ENCODE results near the gene COL4A2.
A peak's percentile ranks its signal among the peaks of the same experiment; 100 is the strongest.

The COL4A2 gene

DNA sequence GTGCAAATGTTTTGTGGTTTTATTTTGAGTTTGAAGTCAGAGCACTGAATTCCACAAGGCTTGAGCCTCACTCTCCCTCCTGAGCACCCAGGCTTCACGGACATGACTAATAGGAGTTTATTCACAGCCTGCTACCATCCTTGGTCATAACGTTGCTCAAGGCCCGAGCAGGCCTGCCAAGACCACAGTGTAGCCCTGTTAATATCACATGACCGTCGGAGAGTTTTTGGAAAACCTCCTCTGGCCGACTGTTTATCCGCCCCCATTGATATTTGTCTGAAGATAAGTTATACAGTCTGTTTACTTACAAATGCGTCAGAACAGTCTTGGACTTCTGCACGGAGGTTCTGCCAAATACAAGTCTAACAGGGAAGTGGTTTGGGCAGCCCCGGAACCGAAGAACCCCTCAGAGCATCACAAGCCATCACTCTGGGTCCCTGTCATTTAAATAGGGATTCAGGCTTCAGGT lies 89.9 kb downstream of the COL4A2 start:
- no peak for DNase-seq (ENCODE audit: extremely low read depth in 1 of 2, low read depth in 1 of 2)

DNA sequence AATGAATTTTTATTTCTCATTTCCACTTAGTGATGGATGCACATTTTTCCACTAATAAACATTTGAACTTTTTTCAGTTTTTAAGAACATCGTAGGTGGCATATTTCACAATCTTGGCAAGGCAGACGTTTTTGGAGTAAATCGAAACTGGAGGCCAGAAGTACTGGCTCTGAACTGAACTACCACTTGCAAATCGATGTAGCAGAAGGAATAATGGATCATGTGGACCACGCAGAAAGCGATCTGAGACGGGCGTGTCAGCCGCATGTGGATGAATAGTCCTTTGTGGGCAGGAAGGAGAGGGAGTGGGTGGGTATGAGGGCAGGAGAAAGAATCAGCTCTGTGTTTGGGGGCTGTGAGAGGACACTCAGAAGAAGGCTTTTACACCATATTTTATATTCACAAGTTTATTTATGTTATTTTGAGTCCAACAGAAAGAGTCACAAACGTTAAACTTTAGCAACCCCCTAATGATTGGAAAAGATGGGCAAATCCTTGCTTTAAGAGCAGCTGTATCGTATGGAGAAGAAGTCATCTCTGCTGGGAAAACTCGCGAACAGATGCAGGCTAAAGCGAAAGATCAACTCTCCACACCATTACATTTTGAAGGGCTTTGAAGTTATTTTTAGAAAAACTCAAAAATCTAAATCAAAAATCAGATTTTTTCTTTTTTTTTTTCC lies 90.5 kb downstream of the COL4A2 start:
- no peak for DNase-seq (ENCODE audit: extremely low read depth in 1 of 2, low read depth in 1 of 2)

DNA sequence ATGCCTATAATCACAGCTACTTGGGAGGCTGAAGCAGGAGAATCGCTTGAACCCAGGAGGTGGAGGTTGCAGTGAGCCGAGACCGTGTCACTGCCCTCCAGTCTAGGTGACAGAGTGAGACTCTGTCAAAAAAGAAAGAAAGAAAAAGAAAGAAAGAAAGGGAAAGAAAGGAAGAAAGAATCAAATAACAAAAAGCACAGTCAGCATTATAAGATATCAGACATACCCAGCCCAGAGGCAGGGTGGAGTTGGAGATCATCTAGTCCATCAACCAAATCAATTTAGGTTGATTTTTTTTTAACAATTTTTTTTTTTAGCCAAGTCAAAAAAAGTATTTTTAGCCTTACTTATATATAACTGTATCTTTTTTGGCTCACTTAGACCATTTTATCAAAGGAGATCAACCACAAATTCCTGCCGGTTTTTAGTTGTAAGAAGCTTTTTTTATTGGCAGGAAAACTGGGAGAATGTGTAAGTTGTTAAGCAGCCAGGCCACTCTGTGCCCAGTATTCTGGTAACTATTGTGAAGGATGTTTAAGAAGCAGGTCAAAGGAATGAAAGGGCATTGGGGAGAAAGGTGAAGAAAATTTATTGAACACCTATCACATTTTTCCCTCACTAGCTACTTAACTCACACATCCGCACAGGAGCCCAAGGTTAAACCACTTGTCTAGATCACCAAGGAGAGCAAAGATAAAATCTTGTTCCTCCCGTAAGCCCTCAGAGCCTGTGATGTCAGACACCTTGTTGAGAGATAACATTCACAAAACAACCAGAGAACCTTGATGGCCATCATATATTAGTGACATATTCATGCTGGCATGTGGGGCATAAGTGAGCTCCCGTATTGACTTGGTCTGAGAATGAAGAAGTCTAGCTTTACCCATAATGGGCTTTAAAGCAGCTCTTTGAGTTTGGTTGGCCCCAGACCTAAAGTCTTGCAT lies 91.8 kb downstream of the COL4A2 start:
- no peak for DNase-seq (ENCODE audit: extremely low read depth in 1 of 2, low read depth in 1 of 2)

DNA sequence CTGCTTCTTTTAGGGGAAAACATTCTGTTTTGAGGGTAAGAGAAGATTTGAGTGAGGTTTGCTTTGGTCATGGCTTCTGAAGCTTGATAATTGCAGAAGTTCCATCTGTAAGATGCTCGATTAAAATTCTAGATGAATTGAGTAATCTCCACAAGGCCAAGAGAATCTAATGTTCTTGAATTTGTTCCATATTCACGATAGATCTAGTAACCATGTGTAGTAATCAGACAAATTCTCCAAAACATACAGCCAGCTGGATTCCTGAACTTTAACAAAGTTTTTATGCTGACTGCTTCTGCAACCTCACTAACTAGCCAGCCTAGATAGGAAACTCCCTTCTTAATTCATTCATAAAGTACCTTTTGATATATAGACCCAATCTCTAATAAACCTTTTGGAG lies 92.7 kb downstream of the COL4A2 start:
- DNase-seq (ENCODE audit: extremely low read depth in 1 of 2, low read depth in 1 of 2): no peak

DNA sequence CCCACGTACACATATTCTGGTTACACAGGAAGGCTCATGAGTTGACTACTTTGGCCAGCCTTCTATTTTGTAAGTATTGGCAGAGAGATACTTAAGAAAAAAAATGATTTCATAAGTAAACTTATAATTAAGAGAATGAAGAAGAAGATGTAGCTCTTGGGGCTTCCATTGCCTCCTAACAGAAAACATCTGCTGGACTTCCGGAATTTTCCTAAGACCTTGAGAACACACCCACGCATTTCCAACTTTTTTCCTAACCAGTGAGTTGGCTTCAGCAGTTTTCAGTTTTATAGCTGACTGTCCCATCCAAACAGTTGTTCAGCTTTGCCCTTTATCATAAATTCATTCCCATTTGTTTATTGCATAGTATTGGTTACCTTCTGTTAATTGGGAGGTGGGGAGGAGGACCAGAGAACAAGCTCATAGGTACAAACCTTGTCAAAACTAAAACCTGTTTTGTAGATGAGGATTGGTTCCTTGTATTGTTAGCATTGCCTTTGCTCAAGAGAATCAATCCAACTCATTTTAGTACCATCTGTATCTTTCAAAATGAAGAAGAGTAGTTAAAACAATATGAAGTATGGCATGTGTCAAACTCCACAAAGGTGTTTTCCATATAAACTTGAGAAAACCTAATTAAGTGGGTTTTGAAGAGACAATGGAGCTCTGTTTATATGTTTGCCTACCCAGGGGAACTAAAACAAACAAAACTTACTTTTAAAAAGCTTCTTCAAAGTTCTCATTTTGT lies 93.9 kb downstream of the COL4A2 start:
- no peak for DNase-seq (ENCODE audit: extremely low read depth in 1 of 2, low read depth in 1 of 2)

DNA sequence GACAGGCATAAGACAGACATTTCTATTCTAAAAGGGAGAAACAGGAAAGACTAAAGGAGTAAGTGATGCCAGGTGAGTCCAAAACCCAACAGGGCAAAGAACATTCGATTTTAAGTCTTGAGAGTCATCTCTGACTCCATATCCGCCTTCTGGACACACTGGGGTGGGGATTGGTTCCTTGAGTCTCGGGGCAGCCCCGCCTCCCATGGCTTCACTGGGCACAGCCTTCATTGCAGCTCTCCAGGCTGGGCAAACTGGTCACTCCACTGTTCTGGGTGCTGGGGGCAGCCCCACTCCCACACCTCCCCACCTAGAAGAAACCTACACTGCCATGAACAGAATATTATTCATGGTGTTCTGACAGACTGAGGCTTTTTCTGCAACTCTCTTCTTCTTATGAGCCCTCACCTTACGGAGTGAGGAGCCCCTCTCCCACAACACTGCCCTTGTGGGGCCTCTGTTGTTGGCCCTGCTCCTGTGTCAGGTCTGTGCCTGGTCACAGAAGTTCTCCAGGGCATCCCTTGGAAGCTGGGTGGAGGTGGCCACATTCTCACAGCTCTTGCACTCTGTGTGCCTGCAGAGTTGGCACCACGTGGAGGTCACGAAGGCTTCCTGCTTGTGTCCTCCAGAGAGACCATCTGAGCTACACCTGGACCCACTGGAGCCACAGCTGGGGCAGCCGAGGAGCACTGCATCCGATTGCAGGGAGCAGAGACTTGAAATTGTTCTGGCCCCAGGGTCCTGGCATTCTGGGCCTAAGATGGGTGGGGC lies 95.4 kb downstream of the COL4A2 start:
- no peak for DNase-seq (ENCODE audit: extremely low read depth in 1 of 2, low read depth in 1 of 2)

DNA sequence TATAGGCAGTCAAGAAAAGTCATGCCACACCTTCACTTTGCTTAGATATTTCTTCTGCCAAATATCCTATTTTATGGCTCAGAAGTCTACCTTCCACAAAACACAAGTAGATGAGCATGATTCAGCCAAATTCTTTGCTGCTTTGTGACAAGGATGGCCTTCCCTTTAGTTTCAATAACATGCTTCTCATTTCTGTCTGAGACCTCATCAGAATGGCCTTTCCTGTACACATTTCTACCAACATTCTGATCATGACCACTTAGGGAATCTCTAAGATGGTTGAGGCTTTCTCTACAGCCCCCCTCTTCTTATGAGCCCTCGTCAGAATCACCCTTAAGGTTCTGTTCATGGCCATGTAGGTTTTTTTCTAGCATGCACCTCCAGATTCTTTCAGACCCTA lies 96.2 kb downstream of the COL4A2 start:
- DNase-seq (ENCODE audit: extremely low read depth in 1 of 2, low read depth in 1 of 2): no peak

DNA sequence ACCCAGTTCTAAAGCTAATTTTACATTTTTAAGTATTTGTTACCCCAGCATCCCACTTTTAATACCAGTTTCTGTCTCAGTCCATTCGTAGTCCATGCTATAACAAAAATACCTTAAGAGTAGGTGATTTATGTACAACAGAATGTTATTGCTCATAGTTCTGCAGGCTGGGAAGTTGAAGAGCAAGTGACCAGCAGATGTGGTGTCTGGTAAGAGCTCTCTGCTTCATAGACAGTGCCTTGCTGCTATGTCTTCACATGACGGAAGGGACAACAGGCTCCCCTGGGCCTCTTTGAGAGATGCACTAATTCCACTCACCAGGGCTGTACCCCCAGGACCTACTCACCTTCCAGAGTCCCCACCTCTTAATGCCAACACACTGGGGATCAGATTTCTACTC lies 96.6 kb downstream of the COL4A2 start:
- DNase-seq (ENCODE audit: extremely low read depth in 1 of 2, low read depth in 1 of 2): no peak

DNA sequence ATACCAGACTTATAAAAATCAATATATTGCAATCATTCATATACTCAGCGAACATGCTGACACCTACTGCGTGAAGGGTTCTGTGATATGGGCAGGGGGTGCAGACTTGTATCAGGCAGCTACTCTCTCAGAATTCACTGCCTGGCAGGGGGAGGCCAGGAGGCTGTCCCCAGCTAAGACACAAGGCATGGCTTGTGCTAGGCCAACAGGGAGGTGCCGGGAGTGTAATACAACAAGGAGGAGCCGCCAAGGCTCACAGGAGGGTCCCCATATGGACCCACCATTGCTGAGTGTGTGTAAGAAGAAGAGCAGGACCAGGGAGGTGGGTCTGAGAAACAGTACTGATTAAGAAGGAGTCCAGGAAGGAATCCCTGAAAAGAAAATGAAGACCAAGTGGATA lies 97.2 kb downstream of the COL4A2 start:
- DNase-seq (ENCODE audit: extremely low read depth in 1 of 2, low read depth in 1 of 2): no peak

DNA sequence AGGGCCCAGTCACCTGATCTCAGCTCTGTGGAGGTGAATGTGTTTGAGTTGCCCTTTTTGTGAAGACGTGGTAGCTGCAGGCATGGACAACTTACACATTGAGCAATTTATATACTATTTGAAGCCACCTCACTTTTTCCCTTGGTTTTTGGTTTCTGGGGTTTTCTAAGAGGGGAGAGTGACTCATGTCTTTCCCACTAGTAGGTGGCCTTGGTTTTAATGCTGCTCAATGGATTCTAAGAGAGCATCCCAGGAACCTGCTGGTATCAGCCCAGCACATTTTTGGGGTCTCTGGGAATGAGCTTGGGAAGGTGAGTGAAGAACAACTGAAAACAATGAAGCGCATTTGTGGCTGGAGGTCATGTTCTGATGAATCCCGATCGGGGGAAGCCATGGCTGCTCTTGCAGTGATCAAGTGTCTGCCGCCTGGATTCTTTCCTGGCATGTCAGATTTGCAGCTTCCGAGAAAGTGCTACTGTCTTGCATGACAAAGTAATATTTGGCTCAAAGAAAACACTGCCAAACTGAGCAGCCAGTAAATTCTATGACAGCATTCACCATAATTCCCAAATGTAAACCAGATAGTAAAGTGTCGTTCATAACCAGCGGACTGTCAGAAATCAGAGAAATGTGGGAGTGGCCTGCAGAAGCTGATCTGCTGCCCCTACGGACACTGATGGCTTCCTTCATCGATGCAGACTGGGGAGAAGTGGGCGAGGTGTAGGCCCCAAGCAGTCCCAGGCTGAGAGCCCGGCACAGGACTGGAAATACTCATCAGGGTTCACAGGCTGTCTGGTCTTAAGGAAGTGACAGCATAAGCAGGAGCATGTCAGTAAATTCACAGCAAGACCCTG lies 98.7 kb downstream of the COL4A2 start:
- DNase-seq (ENCODE audit: extremely low read depth in 1 of 2, low read depth in 1 of 2): peak in 1 of 2 donors; percentile 6

DNA sequence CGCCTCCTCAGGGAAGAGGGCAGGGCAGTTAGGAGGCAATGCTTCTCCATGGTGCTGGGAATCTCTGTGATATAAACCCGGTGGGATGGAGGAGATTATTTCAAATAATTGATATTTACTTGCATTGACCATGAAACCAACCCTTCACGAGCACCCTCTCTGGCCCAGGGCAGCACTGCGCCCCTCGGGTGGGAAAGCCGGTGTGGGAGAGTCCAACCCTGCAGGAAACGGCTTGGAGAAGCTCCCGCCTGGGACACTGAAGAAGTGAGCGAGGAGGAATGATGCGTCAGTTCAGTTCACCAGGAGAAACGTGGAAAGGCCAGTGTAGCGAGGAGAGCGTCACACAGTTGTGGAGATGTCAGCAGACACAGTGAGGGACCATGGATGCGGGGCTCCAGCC lies 99.9 kb downstream of the COL4A2 start:
- no peak for DNase-seq (ENCODE audit: extremely low read depth in 1 of 2, low read depth in 1 of 2)

DNA sequence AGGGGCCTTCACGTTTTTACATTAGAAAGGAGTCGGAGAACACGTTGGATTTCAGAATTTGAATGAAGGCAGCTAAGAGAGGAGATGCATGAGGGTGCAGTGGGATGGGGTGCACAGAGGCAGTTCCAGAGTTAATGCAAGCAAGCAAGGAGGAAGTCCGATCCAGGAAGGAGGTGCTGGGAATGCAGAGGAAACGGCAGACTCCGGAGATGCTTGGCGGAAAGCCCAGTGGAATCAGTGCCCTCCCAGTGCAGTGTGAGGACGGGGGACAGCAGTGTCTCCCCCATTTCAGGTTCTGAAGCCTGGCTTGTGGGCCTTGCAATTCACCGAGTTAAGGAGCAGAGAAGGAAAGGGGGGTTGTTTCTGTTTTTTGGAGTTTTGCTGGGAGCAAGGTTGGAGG lies 100.4 kb downstream of the COL4A2 start:
- no peak for DNase-seq (ENCODE audit: extremely low read depth in 1 of 2, low read depth in 1 of 2)

DNA sequence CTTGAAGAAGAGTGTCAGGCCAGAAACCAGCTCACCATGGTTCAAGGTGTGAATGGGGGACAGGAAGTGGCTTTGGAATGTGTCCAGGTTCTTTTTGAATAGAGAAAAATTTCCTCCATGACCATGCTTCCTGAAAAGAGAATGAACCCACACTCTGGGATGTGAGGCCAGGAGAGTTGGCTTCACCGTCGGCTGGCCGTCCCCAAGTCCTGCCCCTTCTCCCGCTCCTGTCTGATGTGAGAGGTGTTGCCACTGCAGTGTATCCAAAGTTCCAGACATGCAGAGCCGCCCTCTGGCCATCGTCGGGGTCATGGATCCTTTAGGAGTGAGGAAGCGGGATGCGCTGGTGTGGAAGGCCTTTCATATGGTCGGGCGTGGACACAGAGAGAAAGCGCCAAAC lies 101.2 kb downstream of the COL4A2 start:
- DNase-seq (ENCODE audit: extremely low read depth in 1 of 2, low read depth in 1 of 2): no peak

DNA sequence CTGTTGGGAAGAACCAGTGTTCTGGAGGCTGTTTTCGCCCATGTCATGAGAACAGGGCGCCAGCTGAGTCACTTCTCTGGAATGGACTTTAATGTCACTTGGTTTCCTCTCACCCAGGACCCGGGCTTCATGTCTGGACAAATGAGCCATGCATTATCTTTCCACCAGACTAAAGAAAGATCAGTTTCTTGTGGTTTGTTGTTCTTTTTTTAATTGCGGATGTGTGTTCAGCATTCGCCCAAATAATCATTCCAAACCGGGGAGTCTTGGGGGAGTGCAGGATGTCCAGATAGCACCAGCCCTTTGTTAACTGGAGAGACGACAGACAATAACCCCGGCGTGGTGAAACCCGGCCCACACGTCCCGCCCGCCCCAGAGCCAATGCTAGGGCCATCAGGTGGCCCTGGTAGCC lies 102.5 kb downstream of the COL4A2 start:
- no peak for DNase-seq (ENCODE audit: extremely low read depth in 1 of 2, low read depth in 1 of 2)

DNA sequence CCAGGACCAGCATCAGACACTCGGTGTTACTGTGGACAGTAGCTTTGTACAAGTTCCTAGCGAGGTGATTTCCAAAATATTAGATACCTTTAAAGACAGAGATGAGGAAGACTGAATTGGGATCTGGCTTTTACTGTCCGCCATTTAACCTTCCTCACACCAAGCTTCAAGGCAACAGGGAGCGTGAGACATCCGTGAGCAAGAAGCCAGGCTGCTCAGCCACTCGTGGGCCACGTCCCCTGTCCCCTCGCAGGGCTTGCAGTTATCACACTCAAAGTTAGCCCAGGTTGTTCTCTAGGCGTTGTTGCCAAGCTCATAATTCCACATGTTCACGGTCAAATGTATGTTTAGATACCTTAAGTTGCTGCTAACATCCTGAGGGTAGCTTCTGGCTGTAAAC lies 102.9 kb downstream of the COL4A2 start:
- no peak for DNase-seq (ENCODE audit: extremely low read depth in 1 of 2, low read depth in 1 of 2)

DNA sequence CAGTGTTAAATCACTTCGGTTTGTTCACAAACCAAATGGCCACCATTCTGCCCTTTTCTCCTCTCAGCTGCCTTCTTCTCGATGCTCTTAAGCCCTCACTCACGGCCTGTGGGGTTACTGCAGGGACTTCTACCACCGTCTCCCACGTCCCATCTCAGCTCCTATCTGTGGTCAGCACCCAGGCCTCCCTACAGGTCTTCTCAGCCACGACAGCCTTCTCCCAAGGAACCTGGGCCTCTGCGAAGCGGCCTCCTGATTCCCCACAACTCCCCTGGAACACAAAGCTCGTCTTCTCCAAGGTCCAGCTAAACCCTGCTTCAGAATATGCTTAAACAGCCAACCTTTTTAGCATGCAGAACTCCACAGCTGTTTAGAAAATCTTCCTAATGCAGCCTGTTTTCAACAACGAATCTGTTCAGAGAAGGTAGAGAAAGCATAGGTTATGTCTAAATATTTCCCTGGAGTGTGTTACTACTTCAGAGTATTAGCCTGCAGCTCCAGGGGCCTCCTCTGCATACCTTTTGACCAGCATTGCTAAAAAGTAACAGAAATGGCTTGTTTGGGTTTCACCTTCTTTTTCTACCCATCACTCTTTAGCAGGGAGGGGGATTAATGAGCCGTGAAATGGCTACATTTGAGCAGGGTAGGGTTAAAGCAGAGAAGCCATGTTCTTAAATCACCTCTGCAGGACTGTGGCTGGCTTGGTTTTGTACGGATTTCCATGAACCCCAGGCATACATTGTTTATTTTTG lies 104.0 kb downstream of the COL4A2 start:
- no peak for DNase-seq (ENCODE audit: extremely low read depth in 1 of 2, low read depth in 1 of 2)

DNA sequence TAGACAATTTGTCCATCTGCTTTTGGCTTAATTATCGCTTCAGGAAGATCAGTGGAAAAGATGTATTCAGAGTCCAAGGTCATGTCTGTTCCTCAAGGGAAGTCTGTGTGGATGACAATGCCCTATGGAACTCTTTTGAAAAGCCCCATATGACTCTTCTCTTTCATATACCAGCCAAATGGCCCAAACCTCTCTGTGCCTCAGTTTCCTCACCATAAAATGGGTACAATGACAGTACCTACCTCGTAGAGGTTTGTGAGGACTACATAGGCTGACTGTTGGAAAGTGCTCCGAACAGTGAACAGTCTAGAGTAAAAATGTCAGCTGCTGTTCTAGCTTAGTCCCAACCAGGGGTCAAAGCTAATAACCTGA lies 104.6 kb downstream of the COL4A2 start:
- DNase-seq (ENCODE audit: extremely low read depth in 1 of 2, low read depth in 1 of 2): no peak

DNA sequence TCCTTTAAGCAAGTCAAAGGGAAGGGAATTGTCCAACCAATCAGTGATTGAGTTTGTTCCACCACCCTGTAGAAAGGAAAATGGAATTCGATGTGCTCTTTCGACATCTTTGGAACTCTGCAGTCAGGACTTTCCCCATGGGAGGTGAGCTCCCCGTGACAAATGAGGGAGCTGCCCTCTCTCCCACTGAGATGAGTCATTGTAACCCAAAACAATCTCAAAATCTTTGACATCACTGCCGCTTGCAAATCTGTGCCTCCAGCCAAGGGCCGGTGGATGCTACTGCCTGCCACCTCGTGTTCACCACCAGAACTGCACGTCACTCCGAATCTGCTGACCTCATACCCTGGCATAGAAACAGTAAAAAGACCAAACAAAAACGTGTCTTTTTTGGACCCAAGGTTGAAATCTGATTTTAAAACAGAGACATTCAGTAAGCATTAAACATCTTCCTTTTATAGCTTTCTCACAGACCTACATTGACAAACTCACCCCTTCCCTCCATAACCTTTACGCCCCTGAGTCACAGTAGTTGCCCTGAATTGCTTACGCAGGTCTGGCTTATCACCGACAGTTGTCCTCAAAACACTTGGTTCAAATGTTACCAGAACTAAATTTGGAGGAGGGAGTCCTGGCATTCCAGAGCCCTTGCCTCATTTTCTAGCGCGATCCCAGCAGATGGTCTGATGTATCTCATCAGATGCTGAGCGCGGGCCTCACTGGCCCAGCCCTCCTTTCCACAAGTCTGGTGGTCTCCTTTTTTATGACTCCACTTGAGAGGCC lies 105.2 kb downstream of the COL4A2 start:
- peak; percentile 31 to 55 for DNase-seq (ENCODE audit: extremely low read depth in 1 of 2, low read depth in 1 of 2)

All from stimulated activated CD8-positive, alpha-beta memory T cell treated with anti-CD3 and anti-CD28 coated beads, Interleukin-7, amount 100 ng/mL, for 48 hours (primary cell).